Testis (tissue), 3 donors: ENCODE results near the gene AGTR2. TPM values are rescaled to one million over a fixed set of nuclear protein-coding genes. Genes with fewer than 3 reads are reported as not detected.

ENCODE experiments used
- DNase-seq: peaks from one replicate; pipeline ENCODE4 v3.0.0-alpha.2; 2019
- H3K27ac ChIP-seq, 2 donors: fragments of 200-600 bp; sonication (generic); one replicate each; pipeline ENCODE4 v1.5.1; 2019
- H3K27me3 ChIP-seq: fragments of 200-600 bp; sonication (generic); one replicate; pipeline ENCODE4 v1.5.1; 2019
- H3K36me3 ChIP-seq: fragments of 200-600 bp; sonication (generic); one replicate; pipeline ENCODE4 v1.5.1; 2017; ENCODE audit warnings: low read depth; ENCODE audit errors: missing control alignments
- H3K4me1 ChIP-seq: fragments of 200-600 bp; sonication (generic); one replicate; pipeline ENCODE4 v1.5.1; 2019
- H3K4me3 ChIP-seq, 2 donors: fragments of 200-600 bp; sonication (generic); one replicate each; pipeline ENCODE4 v1.5.1; 2017 to 2019
- H3K9me3 ChIP-seq: fragments of 200-600 bp; sonication (generic); one replicate; pipeline ENCODE4 v1.5.1; 2017
- POLR2A ChIP-seq: fragments of 450-650 bp; IDR thresholded peaks from one replicate; pipeline ENCODE4 v1.6.1; 2017; ENCODE audit warnings: antibody characterized with exemption, mild to moderate bottlenecking, moderate library complexity
- WGBS, 2 donors: methylation state at CpG; one replicate each; pipeline ENCODE4 v1.1.5; 2018; 5-methylcytosine and 5-hydroxymethylcytosine counted together
- intact Hi-C: fragments of 100-400 bp; cut with DNase I; formaldehyde crosslinking; loops from one replicate; pipeline ENCODE4 v1.15.1; 2023; ENCODE audit warnings: low total_unique reads
- polyA plus RNA-seq: library from polyadenylated mRNA; stranded (reverse); fragments of 350-450 nt; fragmentation: Illumina TruSeq; extraction: RNeasy Lipid Tissue Mini Kit (QIAGEN cat#74804); gene quantifications from one replicate; pipeline ENCODE4 v1.2.3, GENCODE V29; 2014; ENCODE audit warnings: low read depth, low replicate concordance; ENCODE audit not compliant: insufficient read depth
- total RNA-seq, 2 donors: library from RNA; depleted of rRNA; stranded (reverse); fragments of >200 nt; gene quantifications; one replicate each; pipeline ENCODE4 v1.2.3, GENCODE V29; 2016
- TF ChIP-seq, protein P1 (sequence below), 3 experiments: fragments of 450-650 bp in 2 of 3; fragments of 200-600 bp in 1 of 3; sonication (generic) in 1 of 3; IDR thresholded peaks; one replicate each; pipeline ENCODE4 v1.5.1; 2016 to 2019; ENCODE audit warnings: antibody characterized with exemption in 3 of 3, mild to moderate bottlenecking in 2 of 3, moderate library complexity in 1 of 3

The AGTR2 gene
- total and polyA plus RNA-seq, 3 donors from 2014 or later: 0.34 TPM; not detected in 2

DNA sequence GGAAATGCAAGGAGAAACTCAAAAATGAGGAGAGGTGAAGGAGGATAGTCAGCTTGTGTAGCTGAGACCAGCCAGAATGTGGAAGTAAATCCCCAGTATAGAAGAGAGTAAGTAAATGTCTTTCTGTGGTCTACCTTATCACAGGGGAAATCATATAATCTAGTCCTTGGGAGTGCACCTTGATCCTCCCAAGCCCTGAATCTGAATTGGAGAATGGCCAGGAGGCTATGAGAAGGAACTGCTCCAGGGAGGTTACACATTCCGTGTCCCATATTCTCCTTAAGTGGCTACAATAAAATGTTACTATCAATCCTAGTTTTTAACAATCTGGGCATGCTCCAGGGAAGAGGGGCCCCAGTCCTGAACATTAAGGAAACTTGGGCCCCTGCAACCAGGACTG lies 10.8 kb downstream of the AGTR2 start:
- Histone ChIP-seq H3K27ac (no peak overlapping the region), H3K36me3 (no peaks in the 10 kb centered on the region), H3K4me1 (no peaks in the 10 kb centered on the region), H3K4me3 (no peak overlapping the region), H3K9me3 (no peaks in the 10 kb centered on the region), H3K27me3 (no peaks in the 10 kb centered on the region)
- intact Hi-C loops: no loop called here
- TF ChIP-seq, protein P1, sequence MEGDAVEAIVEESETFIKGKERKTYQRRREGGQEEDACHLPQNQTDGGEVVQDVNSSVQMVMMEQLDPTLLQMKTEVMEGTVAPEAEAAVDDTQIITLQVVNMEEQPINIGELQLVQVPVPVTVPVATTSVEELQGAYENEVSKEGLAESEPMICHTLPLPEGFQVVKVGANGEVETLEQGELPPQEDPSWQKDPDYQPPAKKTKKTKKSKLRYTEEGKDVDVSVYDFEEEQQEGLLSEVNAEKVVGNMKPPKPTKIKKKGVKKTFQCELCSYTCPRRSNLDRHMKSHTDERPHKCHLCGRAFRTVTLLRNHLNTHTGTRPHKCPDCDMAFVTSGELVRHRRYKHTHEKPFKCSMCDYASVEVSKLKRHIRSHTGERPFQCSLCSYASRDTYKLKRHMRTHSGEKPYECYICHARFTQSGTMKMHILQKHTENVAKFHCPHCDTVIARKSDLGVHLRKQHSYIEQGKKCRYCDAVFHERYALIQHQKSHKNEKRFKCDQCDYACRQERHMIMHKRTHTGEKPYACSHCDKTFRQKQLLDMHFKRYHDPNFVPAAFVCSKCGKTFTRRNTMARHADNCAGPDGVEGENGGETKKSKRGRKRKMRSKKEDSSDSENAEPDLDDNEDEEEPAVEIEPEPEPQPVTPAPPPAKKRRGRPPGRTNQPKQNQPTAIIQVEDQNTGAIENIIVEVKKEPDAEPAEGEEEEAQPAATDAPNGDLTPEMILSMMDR (IDR thresholded peaks at IDR 0.05): no peak
- TF ChIP-seq POLR2A: no peak
- 58 to 100% methylated on average over 1 of the region's 1 CpG for WGBS, 2 donors
- no peak for DNase-seq

GRCh38 chrX:116185163-116185562 lies 14.6 kb downstream of the AGTR2 start:
- intact Hi-C loops: no loop called here
- no peaks in the 10 kb centered on the region for H3K9me3 ChIP-seq
- DNase-seq: no peak
- TF ChIP-seq POLR2A: no peak
- TF ChIP-seq, protein P1 (IDR thresholded peaks at IDR 0.05): no peak
- no peaks in the 10 kb centered on the region for H3K4me1 ChIP-seq
- H3K36me3 ChIP-seq: no peaks in the 10 kb centered on the region
- no peak overlapping the region for H3K4me3 ChIP-seq
- H3K27ac ChIP-seq: no peak overlapping the region
- no peaks in the 10 kb centered on the region for H3K27me3 ChIP-seq

DNA sequence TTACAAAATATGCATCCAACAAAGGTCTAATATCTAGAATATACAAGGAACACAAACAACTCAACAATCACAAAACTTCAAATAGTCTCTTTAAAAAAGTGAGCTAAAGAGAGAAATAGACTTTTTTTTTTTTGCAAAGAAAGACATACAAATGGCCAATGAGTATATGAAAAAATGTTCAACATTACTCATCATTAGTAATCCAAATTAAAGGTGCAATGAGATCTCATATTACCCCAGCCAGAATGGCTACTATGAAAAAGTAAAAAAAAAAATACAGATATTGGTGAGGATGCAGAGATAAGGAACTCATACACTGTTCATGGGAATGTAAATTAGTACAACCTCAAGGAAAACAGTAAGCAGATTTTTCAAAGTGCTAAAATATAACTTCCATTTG lies 24.1 kb downstream of the AGTR2 start:
- H3K36me3 ChIP-seq: no peaks in the 10 kb centered on the region
- intact Hi-C loops: no loop called here
- no peaks in the 10 kb centered on the region for H3K9me3 ChIP-seq
- DNase-seq: no peak
- no peaks in the 10 kb centered on the region for H3K27me3 ChIP-seq
- no peak overlapping the region for H3K27ac ChIP-seq
- TF ChIP-seq, protein P1 (IDR thresholded peaks at IDR 0.05): no peak
- no peak for TF ChIP-seq POLR2A
- no peaks in the 10 kb centered on the region for H3K4me1 ChIP-seq
- no peak overlapping the region for H3K4me3 ChIP-seq

DNA sequence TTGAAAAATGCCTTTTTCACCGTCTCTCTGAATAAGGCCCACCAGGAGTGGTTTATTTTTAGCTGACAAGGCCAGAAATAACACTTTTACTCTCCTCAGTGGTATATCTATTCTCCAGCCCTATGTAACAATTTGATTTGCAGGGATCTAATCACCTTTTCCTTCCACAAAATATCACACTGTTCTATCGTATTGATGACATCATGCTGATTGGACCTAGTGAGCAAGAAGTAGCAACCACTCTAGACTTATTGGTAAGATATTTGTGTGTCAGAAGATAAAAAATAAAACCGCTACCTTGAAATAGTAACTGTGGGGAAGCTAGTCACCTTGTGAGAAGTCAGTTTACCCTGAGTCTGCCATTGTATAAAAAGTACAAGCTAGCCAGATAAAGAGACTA lies 27.7 kb downstream of the AGTR2 start:
- Histone ChIP-seq H3K4me3 (no peak overlapping the region), H3K27me3 (no peaks in the 10 kb centered on the region), H3K9me3 (no peaks in the 10 kb centered on the region), H3K27ac (no peak overlapping the region), H3K36me3 (no peaks in the 10 kb centered on the region), H3K4me1 (no peaks in the 10 kb centered on the region)
- DNase-seq: no peak
- intact Hi-C loops: no loop called here
- WGBS, 2 donors: 33 to 76% methylated on average over 3 of the region's 3 CpGs
- TF ChIP-seq, protein P1 (IDR thresholded peaks at IDR 0.05): no peak
- TF ChIP-seq POLR2A: no peak

DNA sequence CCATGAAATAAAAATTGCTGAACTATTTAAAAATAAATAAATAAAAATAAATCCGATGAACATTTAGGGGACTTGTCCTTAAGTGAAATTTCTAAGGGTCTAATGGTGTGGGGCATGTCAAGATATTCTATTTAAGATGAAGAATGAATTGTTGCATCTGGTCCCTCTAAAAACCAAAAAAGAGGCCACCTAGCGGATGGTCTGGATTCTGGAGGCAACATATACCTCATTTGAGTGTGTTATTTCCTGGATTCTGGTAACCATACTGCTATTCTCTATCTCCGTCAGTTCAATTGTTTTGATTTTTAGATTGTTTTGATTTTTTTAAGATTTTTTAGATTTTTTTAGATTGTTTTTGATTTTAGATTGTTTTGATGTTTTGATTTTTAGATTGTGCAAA lies 28.3 kb downstream of the AGTR2 start:
- H3K36me3 ChIP-seq: no peaks in the 10 kb centered on the region
- intact Hi-C loops: no loop called here
- no peak overlapping the region for H3K27ac ChIP-seq
- 57 to 66% methylated on average over 3 of the region's 3 CpGs for WGBS, 2 donors
- DNase-seq: no peak
- H3K9me3 ChIP-seq: no peaks in the 10 kb centered on the region
- H3K27me3 ChIP-seq: no peaks in the 10 kb centered on the region
- TF ChIP-seq POLR2A: no peak
- TF ChIP-seq, protein P1 (IDR thresholded peaks at IDR 0.05): no peak
- no peaks in the 10 kb centered on the region for H3K4me1 ChIP-seq
- no peak overlapping the region for H3K4me3 ChIP-seq
